K562 (cell line): ENCODE measurements around the gene BCAS1. TPM values are rescaled to one million over a fixed set of nuclear protein-coding genes. Genes with fewer than 3 reads are reported as not detected.

ENCODE experiments used
- ATAC-seq: fragments of 200-7000 bp; cut with Tn5 transposase; 3 replicates; pipeline ENCODE4 v1.9.1; 2020; ENCODE audit warnings: moderate library complexity
- BruUV-seq: library from RNA; stranded (reverse); fragments of 400-500 nt; replicated peaks from 2 replicates; lab custom pipeline; 2021; lab: Mats Ljungman, UMichigan
- CTCF ChIA-PET: fragments of 300-600 bp; formaldehyde crosslinking; extraction: SDS; loops from one replicate; lab custom pipeline; 2021; ENCODE audit warnings: low intra/inter-chr PET ratio; lab: Yijun Ruan, JAX
- POLR2A ChIA-PET: fragments of 300-600, 350-650 bp; sonication (Branson Sonifier 250); formaldehyde crosslinking; extraction: SDS; loops from one replicate; lab custom pipeline; 2021; ENCODE audit warnings: antibody characterized with exemption, inconsistent platforms; lab: Yijun Ruan, JAX
- DNase-seq, 4 experiments: peaks; one replicate each; pipeline versions ENCODE4 v3.0.0 to v3.0.0-alpha.2; 2011 to 2018; ENCODE audit warnings: low spot score in 3 of 4, mixed read lengths in 3 of 4; ENCODE audit errors: extremely low read depth in 1 of 4
- FAIRE-seq: peaks from 2 replicates; lab custom pipeline; 2011; peaks lifted over from hg19 to GRCh38; lab: Jason Lieb, UNC
- H2AFZ ChIP-seq: 2 replicates; pipeline ENCODE4 v1.6.0; 2011; ENCODE audit warnings: low read depth, low read length, control low read depth, inconsistent platforms
- H3K27ac ChIP-seq: fragments of 200-600 bp; 3 replicates; pipeline ENCODE4 v1.8.0; 2011; ENCODE audit warnings: low read depth, mild to moderate bottlenecking, control low read depth, inconsistent platforms, low read length, moderate library complexity, mixed read lengths; ENCODE audit errors: extremely low read depth
- H3K27me3 ChIP-seq, 2 experiments: fragments of 300-600 bp in 1 of 2; 2 replicates in 1 of 2; 3 replicates in 1 of 2; pipeline versions ENCODE4 v1.6.0 to v1.8.0; 2011; ENCODE audit warnings: inconsistent platforms in 2 of 2, low read length in 2 of 2, mild to moderate bottlenecking in 1 of 2, mixed read lengths in 1 of 2, moderate library complexity in 1 of 2; ENCODE audit not compliant: control insufficient read depth in 2 of 2, insufficient read depth in 2 of 2
- H3K36me3 ChIP-seq: fragments of 300-600 bp; 3 replicates; pipeline ENCODE4 v1.8.0; 2011; ENCODE audit warnings: mild to moderate bottlenecking, low read length, inconsistent platforms; ENCODE audit not compliant: control insufficient read depth, insufficient read depth
- H3K4me1 ChIP-seq, 2 experiments: fragments of 200-600 bp in 1 of 2; replicated peaks in 1 of 2; 2 replicates in 1 of 2; 3 replicates in 1 of 2; pipeline versions ENCODE4 v1.5.1 to v1.8.0; 2011; ENCODE audit warnings: inconsistent platforms in 2 of 2, low read length in 2 of 2, mild to moderate bottlenecking in 1 of 2, mixed read lengths in 1 of 2, moderate library complexity in 1 of 2; ENCODE audit not compliant: control insufficient read depth in 2 of 2, insufficient read depth in 2 of 2
- H3K4me2 ChIP-seq: 2 replicates; pipeline ENCODE4 v1.6.1; 2011; ENCODE audit warnings: low read length, control low read depth, inconsistent platforms, mixed read lengths; ENCODE audit not compliant: insufficient read depth
- H3K4me3 ChIP-seq: fragments of 200-600 bp; sonication (generic), shearing (Covaris generic); 2 replicates; pipeline ENCODE4 v1.5.1; 2016; ENCODE audit warnings: control low read depth, inconsistent platforms
- H3K79me2 ChIP-seq: fragments of 200-600 bp; 3 replicates; pipeline ENCODE4 v1.8.0; 2011; ENCODE audit warnings: low read length, inconsistent platforms; ENCODE audit not compliant: control insufficient read depth, insufficient read depth
- H3K9ac ChIP-seq, 2 experiments: 2 replicates each; pipeline versions ENCODE4 v1.6.0 to v1.6.1; 2011; ENCODE audit warnings: low read depth in 2 of 2, low read length in 2 of 2, control low read depth in 1 of 2, inconsistent platforms in 1 of 2, mild to moderate bottlenecking in 1 of 2, mixed read lengths in 1 of 2; ENCODE audit not compliant: insufficient read depth in 1 of 2
- H3K9me1 ChIP-seq: one replicate; pipeline ENCODE4 v1.6.0; 2011; ENCODE audit warnings: inconsistent platforms, mild to moderate bottlenecking, low read length, moderate library complexity; ENCODE audit not compliant: control insufficient read depth, insufficient read depth
- H3K9me3 ChIP-seq: replicated peaks from 2 replicates; pipeline ENCODE4 v1.5.1; 2011; ENCODE audit warnings: low read depth, low read length, inconsistent platforms; ENCODE audit not compliant: control insufficient read depth, insufficient read depth
- H4K20me1 ChIP-seq: replicated peaks from 2 replicates; pipeline ENCODE4 v1.6.1; 2011; ENCODE audit warnings: low read length, inconsistent platforms, mixed read lengths; ENCODE audit not compliant: control insufficient read depth, insufficient read depth
- ZBTB11 ChIP-seq, 3 experiments: fragments of 200-800 bp in 1 of 3; fragments of 250-450 bp in 1 of 3; fragments of 450-650 bp in 1 of 3; sonication (Bioruptor Pico) in 1 of 3; sonication (Bioruptor generic) in 1 of 3; formaldehyde crosslinking in 1 of 3; IDR thresholded peaks; 2 replicates each; pipeline versions ENCODE4 v1.6.1 to v1.8.0; 2016 to 2022; ENCODE audit warnings: mild to moderate bottlenecking in 2 of 3, missing genetic modification characterization in 2 of 3, missing compliant biosample characterization in 1 of 3, moderate library complexity in 1 of 3
- ZFP30 ChIP-seq: fragments of 250-450 bp; sonication (Bioruptor Pico); IDR thresholded peaks from 2 replicates; pipeline ENCODE4 v1.8.0; 2022; ENCODE audit warnings: moderate library complexity, mild to moderate bottlenecking, inconsistent platforms, borderline replicate concordance
- WGBS: fragments of 100-300 bp; shearing (Covaris generic); methylation state at CpG from one replicate; pipeline ENCODE4 v1.1.6; 2016; ENCODE audit warnings: low coverage, mixed read lengths; ENCODE audit not compliant: insufficient coverage; ENCODE audit errors: missing lambda C conversion rate; 5-methylcytosine and 5-hydroxymethylcytosine counted together
- in situ Hi-C: fragments of 300-500 bp; cut with MboI; formaldehyde crosslinking; loops from 4 replicates; pipeline ENCODE4 v1.15.0; 2018; ENCODE audit warnings: inconsistent platforms, mixed read lengths
- intact Hi-C: fragments of 100-400 bp; cut with micrococcal nuclease; formaldehyde crosslinking; loops from 2 replicates; pipeline ENCODE4 v1.14.2; 2022
- polyA plus RNA-seq, 8 experiments: library from polyadenylated mRNA; depleted of rRNA in 4 of 8; stranded (reverse) in 5 of 8; unstranded in 3 of 8; fragments of >200 nt; fragmentation: Nextera tagmentation in 2 of 8; fragmentation: Illumina TruSeq in 1 of 8; extraction: Ambion mirVana in 2 of 8; extraction: Trizol in 1 of 8; gene quantifications; 2 replicates each; pipeline versions ENCODE4 v1.2.1 to v1.2.3, GENCODE V29; 2011 to 2014; ENCODE audit warnings: inconsistent platforms in 1 of 8, missing spikeins in 1 of 8
- total RNA-seq, 7 experiments: library from RNA; depleted of rRNA in 6 of 7; stranded (reverse); fragments of >200 nt in 6 of 7; fragmentation: Illumina TruSeq in 2 of 7; extraction: Trizol in 2 of 7; gene quantifications; 2 replicates each; pipeline versions ENCODE4 v1.2.1 to v1.2.3, GENCODE V29; 2011 to 2021; ENCODE audit warnings: low replicate concordance in 1 of 7

The BCAS1 gene
- total and polyA plus RNA-seq, 9 of the 15 experiments (the other 6 are each of a cell fraction or from before 2014, with no cell fraction given): 0.18 to 2.3 (median 0.93) TPM

GRCh38 chr20:54103762-54104600, 33.6 kb upstream of the BCAS1 start:
- Histone ChIP-seq H4K20me1 (no peaks in the 10 kb centered on the region), H3K36me3 (no peaks in the 10 kb centered on the region)
- TF ChIP-seq ZBTB11 (CRISPR knock-in tag; IDR thresholded peaks at IDR 0.05) (peak in 1 of 3 experiments; percentile 65; a peak in 2 of 6 replicates), ZFP30 (CRISPR knock-in tag) (no peak)
- TF ChIP-seq, all 486 proteins: peak for 1
- Histone ChIP-seq H3K4me3 (no peak overlapping the region), H3K79me2 (no peaks in the 10 kb centered on the region), H3K9ac (no peak overlapping the region), H3K27me3 (no peaks in the 10 kb centered on the region), H3K4me1 (no peaks in the 10 kb centered on the region; a peak in 1 of 5 replicates), H2AFZ (peak overlapping the region; percentile 76), H3K4me2 (no peak overlapping the region), H3K9me3 (no peaks in the 10 kb centered on the region), H3K9me1 (no peaks in the 10 kb centered on the region), H3K27ac (no peak overlapping the region)
- 10% methylated on average over 6 of the region's 6 CpGs for WGBS
- in situ Hi-C loops: loop anchor here (5.0 kb wide), 1 partner anchor 93 kb away; no protein-coding TSS in a partner anchor
- BruUV-seq: no TSS peak
- intact Hi-C loops: loop anchor here (2.0 kb wide), 1 partner anchor 543 kb away; no protein-coding TSS in a partner anchor
- DNase-seq: no peak
- no peak for ATAC-seq
- no peak for FAIRE-seq
- CTCF ChIA-PET: interaction anchor here (1.3 to 1.8 kb wide), 2 partner anchors 96 to 543 kb away, joined by 3 to 5 read pairs; no protein-coding TSS in a partner anchor
- POLR2A ChIA-PET: no interaction called here
